MM.1S (cell line): ENCODE results near the gene SACS.
"Not testable (repeated sequence)": the region's sequence is repeated elsewhere in the genome, so short reads cannot be mapped to it uniquely, and the experiment has no call there.

Source experiments
- DNase-seq: peaks from one replicate; pipeline ENCODE4 v3.0.0-alpha.2; 2015
- H2AFZ ChIP-seq: fragments of 300-600 bp; sonication (generic); 2 replicates; pipeline ENCODE4 v1.6.0; 2016; ENCODE audit warnings: antibody characterized with exemption, low read length
- H3F3A ChIP-seq: fragments of 300-600 bp; sonication (generic); 2 replicates; pipeline ENCODE4 v1.6.1; 2016; ENCODE audit warnings: mild to moderate bottlenecking, antibody characterized with exemption, low read length, moderate library complexity, mixed read lengths; ENCODE audit not compliant: insufficient read depth
- H3K27ac ChIP-seq: fragments of 300-600 bp; sonication (generic); 2 replicates; pipeline ENCODE4 v1.5.1; 2016; ENCODE audit warnings: mild to moderate bottlenecking, low read length
- H3K27me3 ChIP-seq: fragments of 300-600 bp; sonication (generic); replicated peaks from 2 replicates; pipeline ENCODE4 v1.6.0; 2016; ENCODE audit warnings: low read length; ENCODE audit not compliant: insufficient read depth
- H3K36me3 ChIP-seq: fragments of 300-600 bp; sonication (generic); replicated peaks from 2 replicates; pipeline ENCODE4 v1.6.1; 2016; ENCODE audit warnings: mild to moderate bottlenecking, low read length, mixed read lengths; ENCODE audit not compliant: insufficient read depth
- H3K4me1 ChIP-seq: fragments of 300-600 bp; sonication (generic); 2 replicates; pipeline ENCODE4 v1.6.1; 2016; ENCODE audit warnings: low read length, mixed read lengths
- H3K4me2 ChIP-seq: fragments of 300-600 bp; sonication (generic); 2 replicates; pipeline ENCODE4 v1.6.0; 2016; ENCODE audit warnings: low read depth, low read length
- H3K4me3 ChIP-seq: fragments of 300-600 bp; sonication (generic); 2 replicates; pipeline ENCODE4 v1.5.1; 2016; ENCODE audit warnings: low read length, mixed read lengths
- H3K79me2 ChIP-seq: fragments of 300-600 bp; sonication (generic); 2 replicates; pipeline ENCODE4 v1.6.1; 2016; ENCODE audit warnings: mixed run types, low read length, mixed read lengths
- H3K9ac ChIP-seq: fragments of 300-600 bp; sonication (generic); 2 replicates; pipeline ENCODE4 v1.6.1; 2016; ENCODE audit warnings: low read length, mixed read lengths
- H3K9me2 ChIP-seq: fragments of 300-600 bp; sonication (generic); replicated peaks from 2 replicates; pipeline ENCODE4 v1.6.1; 2016; ENCODE audit warnings: mild to moderate bottlenecking, low read length, mixed read lengths; ENCODE audit not compliant: insufficient read depth
- H3K9me3 ChIP-seq: fragments of 300-600 bp; sonication (generic); replicated peaks from 2 replicates; pipeline ENCODE4 v1.6.1; 2016; ENCODE audit warnings: mild to moderate bottlenecking, low read length, mixed read lengths; ENCODE audit not compliant: insufficient read depth
- H4K20me1 ChIP-seq: fragments of 300-600 bp; sonication (generic); 2 replicates; pipeline ENCODE4 v1.6.1; 2016; ENCODE audit warnings: mild to moderate bottlenecking, low read length, moderate library complexity, mixed read lengths; ENCODE audit not compliant: insufficient read depth
- EZH2 ChIP-seq: fragments of 300-600 bp; sonication (generic); optimal IDR thresholded peaks from 2 replicates; pipeline ENCODE3; 2017; ENCODE audit warnings: low read depth, mild to moderate bottlenecking, antibody characterized with exemption, low read length, mixed read lengths
- EZH2phosphoT487 ChIP-seq: fragments of 300-600 bp; sonication (generic); IDR thresholded peaks from 2 replicates; pipeline ENCODE4 v1.6.1; 2018; ENCODE audit warnings: antibody characterized with exemption, low read length
- TF ChIP-seq, protein P1 (sequence below): fragments of 300-600 bp; sonication (generic); IDR thresholded peaks from 2 replicates; pipeline ENCODE4 v1.5.1; 2016; ENCODE audit warnings: antibody characterized with exemption, low read length, mixed read lengths

Gene SACS

DNA sequence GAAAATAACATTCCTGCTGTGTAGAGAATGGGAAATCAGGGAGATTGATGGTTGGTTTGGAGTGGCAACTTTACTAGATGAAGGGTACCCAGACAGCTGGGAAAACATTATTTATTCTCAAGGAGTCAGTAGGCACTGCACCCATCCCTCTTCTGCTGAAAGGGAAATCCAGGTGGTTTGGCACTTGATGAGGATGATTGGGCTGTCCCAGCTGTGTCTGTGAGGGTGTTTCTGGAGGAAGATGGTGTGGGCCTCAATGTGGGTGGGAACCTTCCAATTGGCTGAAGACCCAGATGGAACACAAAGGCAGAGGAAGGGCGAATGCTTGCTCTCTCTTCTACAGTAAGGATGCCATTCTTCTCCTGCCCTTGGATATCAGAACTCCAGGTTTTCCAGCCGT, 10.4 kb upstream of the SACS start:
- Histone ChIP-seq H3K9me3 (no peaks in the 10 kb centered on the region), H3K4me1 (no peaks in the 10 kb centered on the region), H3K27me3 (no peaks in the 10 kb centered on the region), H3K27ac (no peak overlapping the region), H3K9ac (no peak overlapping the region), H3K4me2 (no peak overlapping the region), H4K20me1 (no peaks in the 10 kb centered on the region), H3K4me3 (no peak overlapping the region), H3F3A (no peaks in the 10 kb centered on the region), H3K36me3 (no peaks in the 10 kb centered on the region), H3K9me2 (no peaks in the 10 kb centered on the region), H3K79me2 (no peaks in the 10 kb centered on the region), H2AFZ (no peak overlapping the region)
- TF ChIP-seq, protein P1, sequence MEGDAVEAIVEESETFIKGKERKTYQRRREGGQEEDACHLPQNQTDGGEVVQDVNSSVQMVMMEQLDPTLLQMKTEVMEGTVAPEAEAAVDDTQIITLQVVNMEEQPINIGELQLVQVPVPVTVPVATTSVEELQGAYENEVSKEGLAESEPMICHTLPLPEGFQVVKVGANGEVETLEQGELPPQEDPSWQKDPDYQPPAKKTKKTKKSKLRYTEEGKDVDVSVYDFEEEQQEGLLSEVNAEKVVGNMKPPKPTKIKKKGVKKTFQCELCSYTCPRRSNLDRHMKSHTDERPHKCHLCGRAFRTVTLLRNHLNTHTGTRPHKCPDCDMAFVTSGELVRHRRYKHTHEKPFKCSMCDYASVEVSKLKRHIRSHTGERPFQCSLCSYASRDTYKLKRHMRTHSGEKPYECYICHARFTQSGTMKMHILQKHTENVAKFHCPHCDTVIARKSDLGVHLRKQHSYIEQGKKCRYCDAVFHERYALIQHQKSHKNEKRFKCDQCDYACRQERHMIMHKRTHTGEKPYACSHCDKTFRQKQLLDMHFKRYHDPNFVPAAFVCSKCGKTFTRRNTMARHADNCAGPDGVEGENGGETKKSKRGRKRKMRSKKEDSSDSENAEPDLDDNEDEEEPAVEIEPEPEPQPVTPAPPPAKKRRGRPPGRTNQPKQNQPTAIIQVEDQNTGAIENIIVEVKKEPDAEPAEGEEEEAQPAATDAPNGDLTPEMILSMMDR = no peak
- no peak for TF ChIP-seq EZH2
- TF ChIP-seq EZH2phosphoT487 = no peak
- DNase-seq = no peak

DNA sequence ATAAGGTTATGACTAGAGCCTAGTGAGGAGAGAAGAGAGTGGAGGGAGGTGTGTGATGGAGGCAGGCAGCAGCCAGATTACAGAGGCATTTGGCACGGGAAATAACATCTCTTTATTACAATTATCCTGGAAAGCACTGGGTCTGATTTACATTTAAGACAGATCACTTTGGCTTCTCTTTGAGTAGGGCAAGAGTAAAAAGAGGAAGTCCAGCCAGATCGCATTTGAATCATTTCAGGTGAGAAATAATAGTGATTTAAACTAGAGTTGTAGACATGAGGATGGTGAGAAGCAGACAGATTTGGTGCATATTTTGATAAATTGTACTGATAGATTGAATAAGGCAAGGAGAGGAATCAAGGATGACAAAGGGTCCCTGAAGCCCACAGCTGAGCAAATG, 9.6 kb upstream of the SACS start:
- H3K9ac ChIP-seq = no peak overlapping the region
- no peak overlapping the region for H3K4me3 ChIP-seq
- no peak for DNase-seq
- H3F3A ChIP-seq = no peaks in the 10 kb centered on the region
- no peaks in the 10 kb centered on the region for H3K36me3 ChIP-seq
- no peaks in the 10 kb centered on the region for H3K4me1 ChIP-seq
- H3K27ac ChIP-seq = no peak overlapping the region
- H3K4me2 ChIP-seq = no peak overlapping the region
- H3K9me3 ChIP-seq = no peaks in the 10 kb centered on the region
- no peak overlapping the region for H2AFZ ChIP-seq
- no peaks in the 10 kb centered on the region for H3K79me2 ChIP-seq
- TF ChIP-seq EZH2phosphoT487 (no peak), EZH2 (no peak)
- TF ChIP-seq, protein P1 = no peak
- H3K9me2 ChIP-seq = no peaks in the 10 kb centered on the region
- no peaks in the 10 kb centered on the region for H4K20me1 ChIP-seq
- H3K27me3 ChIP-seq = no peaks in the 10 kb centered on the region

DNA sequence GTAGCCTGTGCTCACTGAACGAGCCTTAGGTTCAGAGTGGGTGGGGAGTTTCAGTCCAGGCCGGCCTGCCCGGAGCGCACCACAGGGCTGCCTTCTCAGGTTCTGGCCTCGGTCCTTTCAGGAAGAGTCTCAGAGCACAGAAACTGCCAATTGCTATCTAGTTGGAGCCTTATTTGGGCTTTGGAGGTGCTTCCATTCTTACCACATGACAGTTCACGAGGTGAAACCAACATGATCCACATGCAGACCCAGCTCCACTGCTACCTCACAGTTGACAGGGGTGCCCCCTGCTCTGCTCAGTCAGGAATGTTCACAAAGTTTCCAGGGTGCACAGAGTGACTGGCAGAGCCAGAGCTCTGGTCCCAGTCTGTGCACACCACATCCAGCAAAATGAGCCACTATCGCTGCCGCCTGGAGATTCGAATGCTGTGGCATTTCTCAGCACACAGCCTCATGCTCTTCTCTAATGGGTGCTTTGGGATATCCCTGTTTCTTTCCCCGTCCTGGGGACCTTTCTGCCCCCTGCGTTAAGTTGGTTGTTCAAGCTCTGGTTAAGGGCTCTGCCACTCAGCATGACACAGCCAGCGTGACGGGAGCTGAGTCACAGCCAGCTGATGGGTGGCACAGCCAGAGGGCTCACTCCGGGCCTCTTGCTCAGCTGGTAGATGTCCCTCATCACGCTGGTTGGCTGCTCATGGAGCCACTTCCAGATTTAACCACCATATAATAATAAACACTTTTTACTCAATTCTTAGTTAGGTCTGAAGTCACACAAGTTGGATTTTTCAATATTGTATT, 7.5 kb upstream of the SACS start:
- H3K9me2 ChIP-seq = no peaks in the 10 kb centered on the region
- no peak for DNase-seq
- H3F3A ChIP-seq = no peaks in the 10 kb centered on the region
- no peaks in the 10 kb centered on the region for H3K36me3 ChIP-seq
- no peak overlapping the region for H3K4me2 ChIP-seq
- TF ChIP-seq, protein P1 = no peak
- no peak for TF ChIP-seq EZH2
- TF ChIP-seq EZH2phosphoT487 = no peak
- no peak overlapping the region for H2AFZ ChIP-seq
- H3K4me3 ChIP-seq = no peak overlapping the region
- no peak overlapping the region for H3K27ac ChIP-seq
- H3K9me3 ChIP-seq = no peaks in the 10 kb centered on the region
- H3K4me1 ChIP-seq = no peaks in the 10 kb centered on the region
- no peaks in the 10 kb centered on the region for H3K27me3 ChIP-seq
- no peaks in the 10 kb centered on the region for H3K79me2 ChIP-seq
- H3K9ac ChIP-seq = no peak overlapping the region
- H4K20me1 ChIP-seq = no peaks in the 10 kb centered on the region

DNA sequence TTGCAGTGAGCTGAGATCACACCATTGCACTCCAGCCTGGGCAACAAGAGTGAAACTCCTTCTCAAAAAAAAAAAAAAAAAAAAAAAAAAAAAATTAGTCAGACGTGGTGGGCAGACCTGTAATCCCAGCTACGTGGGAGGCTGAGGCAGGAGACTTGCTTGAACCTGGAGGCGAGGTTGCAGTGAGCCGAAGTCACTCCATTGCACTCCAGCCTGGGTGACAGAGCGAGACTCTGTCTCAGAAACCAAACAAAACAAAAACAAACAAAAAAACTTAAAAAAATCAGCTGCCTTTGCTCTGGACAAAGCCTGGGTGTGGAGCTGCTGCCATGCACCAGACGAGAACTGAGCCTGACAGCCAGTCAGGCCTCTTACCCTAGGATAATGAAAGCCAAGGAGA, 6.8 kb upstream of the SACS start:
- H3F3A ChIP-seq, H3K36me3 ChIP-seq, H3K9me2 ChIP-seq, H3K4me1 ChIP-seq, H3K4me3 ChIP-seq, H3K27me3 ChIP-seq, H3K79me2 ChIP-seq, H3K4me2 ChIP-seq, H3K9ac ChIP-seq, DNase-seq, H3K9me3 ChIP-seq, H2AFZ ChIP-seq, H4K20me1 ChIP-seq, H3K27ac ChIP-seq: not testable (repeated sequence)
